Left cardiac atrium (tissue), 4 donors: ENCODE measurements around the gene ASIC2. TPM values are rescaled to one million over a fixed set of nuclear protein-coding genes. Genes with fewer than 3 reads are reported as not detected.

Source experiments
- ATAC-seq, 2 donors: fragments of 200-7000 bp; cut with Tn5 transposase; one replicate each; pipeline ENCODE4 v1.9.1; 2020; ENCODE audit warnings: mild to moderate bottlenecking in 2 of 2, moderate library complexity in 2 of 2
- DNase-seq: peaks from one replicate; pipeline ENCODE4 v3.0.0-alpha.2; 2020
- intact Hi-C, 2 donors: fragments of 100-400 bp; cut with DNase I; formaldehyde crosslinking; loops; one replicate each; pipeline versions ENCODE4 v1.14.1 to v1.15.1; 2022 to 2023
- total RNA-seq, 2 donors: library from RNA; stranded (reverse); fragmentation: NEBNext Ultra II Directional; extraction: Animal tissue kit (Norgen Biotek cat#: 25700); gene quantifications; one replicate each; pipeline ENCODE4 v1.2.1, GENCODE V29; 2021
- donor health status: DM: no; HTN: yes; CAD: no.
- donor health status: DM: no; HTN: yes; CAD: no; lungs with severe emphysema.
- donor health status: DM: yes; HTN: yes; CAD: no.
- donor health status: Dilated cardiomyopathy.

ASIC2 gene
- total RNA-seq, 2 donors from 2014 or later, result 0.08 TPM; not detected in 1

- no peak for DNase-seq
- intact Hi-C loops, result no loop called here
- ATAC-seq, result no peak
These were observed 269.3 kb downstream of the ASIC2 start for GRCh38 chr17:33023790-33024189.

DNA sequence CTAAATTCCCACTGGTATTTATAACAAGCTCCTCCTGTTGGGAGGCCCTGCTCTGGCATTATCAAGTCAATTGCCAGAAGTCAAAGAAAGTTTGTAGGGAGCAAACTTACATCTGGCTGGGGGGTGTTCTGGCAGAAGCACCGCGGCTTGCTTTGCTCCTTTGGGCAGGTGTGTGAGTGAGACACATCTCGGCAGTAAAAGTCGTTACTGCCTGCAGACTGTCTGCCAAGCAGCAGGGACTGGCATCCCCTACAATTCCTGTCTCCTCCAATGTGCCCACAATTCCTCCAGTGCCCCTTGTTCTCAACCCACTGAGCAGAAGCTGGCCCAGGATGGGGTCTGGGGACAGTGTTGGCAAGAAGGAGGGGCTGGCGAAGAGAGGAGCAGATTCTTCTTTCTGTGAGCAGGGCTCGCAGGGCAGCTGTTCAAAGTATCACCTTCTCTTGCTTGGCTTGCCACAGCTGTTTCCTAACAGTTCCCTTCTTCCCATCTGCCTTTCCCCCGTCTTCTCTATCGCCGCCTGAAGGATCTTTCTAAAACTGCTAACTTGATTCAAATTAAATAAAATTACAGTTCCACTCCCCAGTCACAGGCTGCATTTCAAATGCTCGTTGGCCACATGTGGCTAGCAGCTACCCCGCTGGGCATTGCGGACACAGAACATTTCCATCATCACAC is 271.2 kb downstream of the ASIC2 start:
- no peak for DNase-seq
- intact Hi-C loops, result no loop called here
- no peak for ATAC-seq

DNA sequence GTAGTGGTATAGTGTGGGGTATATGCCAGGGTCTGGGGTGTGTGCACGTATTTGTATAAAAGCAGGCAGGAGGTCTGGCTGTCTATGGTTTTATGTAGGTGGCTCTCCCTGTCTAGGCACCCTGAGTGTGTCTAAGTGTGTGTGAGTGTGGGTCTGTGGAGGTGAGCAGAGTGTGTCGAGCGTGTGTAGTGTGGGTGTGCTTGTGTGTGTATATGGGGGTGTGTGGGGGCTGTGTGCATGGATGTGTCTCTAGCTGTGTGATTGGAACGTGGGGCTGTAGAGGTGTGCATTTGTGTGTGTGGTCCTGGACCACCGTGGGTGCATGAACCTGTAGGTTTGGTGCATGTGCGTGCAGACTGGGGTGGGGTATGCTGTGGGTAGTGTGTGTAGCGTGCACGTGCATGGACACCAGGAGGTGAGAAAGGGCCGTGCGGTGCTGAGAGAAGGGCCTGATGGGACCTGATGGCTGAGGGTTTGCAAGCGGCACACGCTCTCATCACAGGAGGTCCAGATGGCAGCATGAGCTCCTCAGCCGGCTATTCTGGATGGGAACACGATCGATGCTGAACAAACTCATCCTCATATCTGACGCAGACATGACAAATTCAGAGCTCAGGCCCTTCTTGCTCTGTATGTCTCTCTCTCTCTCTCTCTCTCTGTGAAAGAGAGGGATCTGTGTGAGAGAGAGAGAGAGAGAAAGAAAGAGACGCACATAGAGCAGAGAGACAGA is 273.8 kb downstream of the ASIC2 start:
- ATAC-seq (no peak), DNase-seq (no peak)
- intact Hi-C loops, result no loop called here

- intact Hi-C loops, result no loop called here
- no peak for ATAC-seq
- no peak for DNase-seq
These were observed 275.7 kb downstream of the ASIC2 start for GRCh38 chr17:33017366-33017765.

GRCh38 chr17:33016920-33017319 is 276.2 kb downstream of the ASIC2 start:
- intact Hi-C loops, result no loop called here
- DNase-seq, result no peak
- no peak for ATAC-seq

DNA sequence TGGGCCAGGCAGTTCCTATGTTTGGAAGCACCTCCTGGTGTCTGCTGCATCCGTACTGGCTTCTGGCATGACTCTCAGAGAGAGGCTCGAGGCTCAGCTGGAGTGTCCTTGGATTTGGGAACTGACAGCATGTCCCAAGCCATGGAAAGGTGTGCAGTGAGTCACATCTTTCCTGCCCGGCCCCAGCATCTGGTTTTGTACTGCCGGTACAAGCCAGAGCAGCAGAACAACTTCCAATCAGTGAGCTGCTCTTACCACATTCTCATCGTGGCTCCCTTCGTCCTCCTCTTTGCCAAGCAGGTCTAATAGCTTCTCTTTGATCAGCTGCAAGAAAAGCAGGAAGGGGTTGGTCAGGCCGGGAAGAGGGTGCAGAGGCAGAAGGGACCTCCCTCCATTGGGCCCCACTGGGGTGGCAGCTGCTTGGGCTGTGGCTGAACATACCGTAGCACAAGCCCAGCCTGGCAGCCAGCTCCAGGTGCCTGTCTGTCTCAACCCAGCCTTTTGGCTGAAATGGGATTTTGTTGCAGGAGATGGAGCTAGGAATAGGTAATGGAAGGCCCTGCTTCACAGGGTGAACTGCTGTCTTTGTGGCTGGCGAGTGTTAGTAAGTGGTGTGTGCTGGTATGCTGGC is 277.3 kb downstream of the ASIC2 start:
- intact Hi-C loops, result no loop called here
- ATAC-seq (no peak), DNase-seq (no peak)

DNA sequence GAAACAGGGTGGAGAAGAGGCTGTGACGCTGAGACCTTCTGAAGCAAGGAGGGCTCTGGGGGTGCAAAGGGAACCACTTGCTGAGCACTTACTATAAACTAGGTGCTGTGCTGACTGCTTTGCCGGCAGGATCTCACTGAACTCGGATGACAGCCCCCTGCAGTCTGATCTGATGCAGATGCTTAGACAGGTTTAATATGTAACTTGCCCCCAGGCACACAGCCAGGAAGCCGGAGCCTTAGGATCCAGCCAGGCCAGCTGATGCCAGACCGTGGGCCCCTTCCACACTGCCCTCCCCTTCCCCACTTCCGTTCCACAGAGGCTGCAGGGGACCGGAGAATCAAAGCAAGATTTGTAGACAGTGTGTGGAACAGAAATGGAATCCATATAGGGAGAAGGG is 278.3 kb downstream of the ASIC2 start:
- ATAC-seq (no peak), DNase-seq (no peak)
- intact Hi-C loops, result no loop called here

DNA sequence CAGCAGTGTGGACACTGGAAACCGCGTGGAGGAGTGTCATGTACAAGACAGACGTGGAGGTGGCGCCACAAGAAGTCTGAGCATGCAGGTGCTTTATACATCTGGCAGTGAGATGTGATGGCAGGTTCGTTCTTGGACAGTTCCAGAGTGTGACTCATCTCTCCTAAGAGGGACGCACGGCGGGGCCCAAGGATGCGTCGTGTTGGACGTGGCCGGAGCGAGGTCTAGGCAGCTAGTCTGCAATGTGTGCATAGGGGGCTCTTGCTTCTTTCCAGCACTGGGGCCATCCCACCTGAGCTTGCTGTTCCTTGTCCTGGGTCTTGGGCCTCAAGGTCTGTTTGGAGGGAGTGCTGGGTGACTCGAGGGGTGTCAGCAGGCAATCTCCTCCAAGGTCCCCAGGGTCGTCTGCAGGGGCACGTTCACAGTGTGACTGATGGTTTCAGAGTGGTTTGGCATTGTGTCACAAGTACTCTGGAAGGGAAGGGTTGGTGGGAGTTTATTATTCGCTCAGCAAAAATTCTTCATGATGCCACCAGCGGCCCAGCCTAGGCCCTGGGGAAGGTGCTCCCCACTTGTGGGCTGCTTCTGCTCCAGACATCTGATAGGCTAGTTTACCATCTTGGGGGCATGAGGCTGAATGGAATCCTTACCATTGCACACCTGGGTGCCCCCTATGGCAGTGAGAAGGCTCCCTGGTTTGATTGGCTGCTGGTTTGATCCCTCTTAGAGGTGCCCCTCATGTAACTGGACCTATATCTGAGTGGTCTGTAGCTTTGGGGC is 279.3 kb downstream of the ASIC2 start:
- ATAC-seq, result no peak
- DNase-seq, result no peak
- intact Hi-C loops, result no loop called here

DNA sequence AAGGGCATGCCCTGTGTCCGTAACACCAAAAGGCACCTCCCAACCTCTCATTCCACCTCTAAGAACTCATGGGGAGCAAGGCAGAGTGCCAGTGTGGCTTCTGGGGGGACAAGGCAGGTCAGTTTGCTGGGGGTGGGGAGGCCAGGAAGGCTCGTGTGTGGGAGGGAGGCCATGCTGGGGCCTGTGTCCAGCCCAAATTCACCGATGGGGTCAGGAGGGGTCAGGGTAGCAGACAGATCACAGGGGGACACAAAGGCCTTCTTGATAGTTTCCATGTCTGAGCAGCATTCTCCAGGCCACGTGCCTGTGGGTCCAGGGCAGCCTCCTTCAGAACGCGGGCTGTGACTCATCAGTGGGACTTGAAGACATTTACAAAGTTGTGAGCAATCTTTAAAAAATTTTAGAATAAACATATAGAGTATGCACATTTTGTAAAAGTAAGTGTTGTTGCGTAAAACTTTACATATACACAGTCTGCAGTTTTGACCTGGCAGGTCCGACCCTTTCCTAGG is 280.5 kb downstream of the ASIC2 start:
- intact Hi-C loops, result no loop called here
- DNase-seq (no peak), ATAC-seq (no peak)

DNA sequence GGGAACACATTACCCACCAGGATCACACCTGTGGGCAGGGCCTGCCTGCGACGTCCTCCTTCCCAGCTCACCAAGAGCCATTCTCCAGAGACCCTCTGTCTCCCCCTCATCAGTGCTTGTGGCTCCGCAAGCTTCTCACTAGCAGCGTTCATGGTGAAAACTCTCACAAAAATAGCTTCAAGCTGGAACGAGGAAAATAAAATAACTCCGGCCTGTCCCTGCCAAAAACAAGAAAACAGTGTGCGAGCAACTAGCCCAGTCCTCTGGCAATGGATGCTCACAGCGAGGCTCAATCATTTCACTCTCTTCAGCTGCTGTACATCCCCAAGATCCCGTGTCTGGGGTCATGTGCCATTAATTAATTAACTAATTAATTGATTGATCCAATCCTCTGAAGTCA is 283.5 kb downstream of the ASIC2 start:
- intact Hi-C loops, result no loop called here
- DNase-seq (no peak), ATAC-seq (no peak)

- ATAC-seq (no peak), DNase-seq (no peak)
- intact Hi-C loops, result no loop called here
These were observed 285.9 kb downstream of the ASIC2 start for GRCh38 chr17:33007186-33007585.

DNA sequence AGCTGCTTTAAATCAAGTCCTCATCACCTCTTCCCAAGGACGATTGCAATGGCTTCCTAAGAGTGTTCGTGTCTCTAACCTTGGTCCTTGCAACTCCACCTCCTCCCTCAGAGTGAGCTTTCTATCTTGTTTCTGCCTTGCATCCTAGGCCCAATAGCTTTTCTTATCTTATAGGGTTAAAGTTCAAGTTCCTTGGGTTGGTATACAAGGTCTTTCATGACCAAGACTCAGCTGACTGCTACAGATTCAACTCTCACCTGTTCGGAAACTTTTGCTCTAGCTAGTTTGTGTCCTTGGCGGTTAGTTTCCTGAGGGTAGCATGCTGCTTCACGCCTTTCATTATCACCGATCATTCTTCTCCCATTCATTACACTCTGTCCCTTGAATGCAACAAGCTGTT is 290.8 kb downstream of the ASIC2 start:
- DNase-seq (no peak), ATAC-seq (no peak)
- intact Hi-C loops, result no loop called here

GRCh38 chr17:32998887-32999228 is 294.2 kb downstream of the ASIC2 start:
- DNase-seq, result no peak
- intact Hi-C loops, result loop anchor here in 1 of 2 donors (10.0 kb wide), 1 partner anchor 214 kb away; no protein-coding TSS in a partner anchor
- peak in 1 of 2 donors; percentile 62 for ATAC-seq

DNA sequence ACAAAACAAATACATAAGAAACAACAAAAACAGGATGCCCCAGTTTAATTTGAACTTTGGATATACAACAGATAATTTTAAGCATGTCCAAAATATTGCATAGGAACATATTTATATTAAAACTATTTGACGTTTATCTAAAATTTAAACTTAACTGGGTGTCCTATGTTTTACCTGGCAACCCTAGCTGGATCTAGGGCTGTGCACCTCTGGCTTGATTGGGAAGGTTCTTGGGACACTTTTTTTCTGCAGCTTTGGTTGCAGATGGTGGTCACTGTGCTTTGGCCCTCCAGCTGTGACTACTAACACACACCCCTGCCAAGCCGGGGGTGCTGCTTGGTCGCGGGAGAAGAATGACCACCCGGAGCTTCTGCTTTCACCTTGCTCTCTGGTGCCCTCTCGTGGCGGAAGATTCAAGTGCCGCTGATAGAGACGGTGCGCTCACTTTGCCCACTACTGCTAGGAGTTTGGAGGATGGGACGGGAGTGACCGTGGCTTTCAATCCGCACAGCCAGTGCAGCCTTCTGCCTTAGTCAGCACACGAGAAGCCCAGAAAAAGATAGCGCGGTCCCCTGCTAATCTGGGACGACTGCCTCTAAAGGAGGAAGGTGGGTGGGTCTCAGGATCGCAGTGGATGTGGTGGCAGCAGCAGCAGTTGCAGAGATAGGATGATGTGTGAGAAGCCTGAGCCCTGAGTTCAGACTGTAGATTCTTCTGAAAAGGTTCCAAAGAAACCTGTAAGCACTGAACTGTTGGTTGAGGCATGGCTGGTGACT is 294.8 kb downstream of the ASIC2 start:
- peak; percentile 82 for DNase-seq
- intact Hi-C loops, result loop anchor here in 1 of 2 donors (10.0 kb wide), 1 partner anchor 213 kb away; no protein-coding TSS in a partner anchor
- peak; percentile 61 to 85 for ATAC-seq

DNA sequence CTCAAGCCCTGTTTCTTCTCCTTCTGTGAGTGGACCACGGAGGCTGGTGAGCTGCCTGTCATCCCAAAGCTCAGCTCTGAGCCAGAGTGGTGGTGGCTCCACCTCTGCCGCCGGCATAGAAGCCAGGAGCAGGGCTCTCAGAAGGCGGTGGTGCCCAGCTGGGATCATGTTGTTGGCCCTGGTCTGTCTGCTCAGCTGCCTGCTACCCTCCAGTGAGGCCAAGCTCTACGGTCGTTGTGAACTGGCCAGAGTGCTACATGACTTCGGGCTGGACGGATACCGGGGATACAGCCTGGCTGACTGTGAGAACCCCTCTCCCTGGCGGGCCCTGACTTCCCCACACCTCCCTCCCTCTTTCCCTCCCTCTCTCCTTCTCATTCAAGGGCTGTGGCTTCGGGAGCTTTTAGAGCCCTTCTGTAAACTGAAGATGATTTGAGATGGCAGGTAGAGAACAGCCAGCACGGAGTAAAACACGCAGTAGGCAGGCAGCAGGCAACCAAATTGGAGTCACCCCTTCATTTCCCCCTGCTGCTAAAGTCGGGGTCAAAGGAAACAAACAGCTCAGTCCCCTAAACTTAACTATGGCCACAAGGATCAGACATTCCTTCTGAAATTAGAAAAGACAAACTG is 297.6 kb downstream of the ASIC2 start:
- intact Hi-C loops, result loop anchor here in 1 of 2 donors (10.0 kb wide), 1 partner anchor 211 kb away; no protein-coding TSS in a partner anchor

GRCh38 chr17:32993977-32994376 is 299.1 kb downstream of the ASIC2 start:
- ATAC-seq (no peak), DNase-seq (no peak)
- intact Hi-C loops, result loop anchor here in 1 of 2 donors (10.0 kb wide), 1 partner anchor 209 kb away; no protein-coding TSS in a partner anchor

More for the DNA sequence above, 297.6 kb downstream of the ASIC2 start:
- ATAC-seq (no peak), DNase-seq (no peak)

DNA sequence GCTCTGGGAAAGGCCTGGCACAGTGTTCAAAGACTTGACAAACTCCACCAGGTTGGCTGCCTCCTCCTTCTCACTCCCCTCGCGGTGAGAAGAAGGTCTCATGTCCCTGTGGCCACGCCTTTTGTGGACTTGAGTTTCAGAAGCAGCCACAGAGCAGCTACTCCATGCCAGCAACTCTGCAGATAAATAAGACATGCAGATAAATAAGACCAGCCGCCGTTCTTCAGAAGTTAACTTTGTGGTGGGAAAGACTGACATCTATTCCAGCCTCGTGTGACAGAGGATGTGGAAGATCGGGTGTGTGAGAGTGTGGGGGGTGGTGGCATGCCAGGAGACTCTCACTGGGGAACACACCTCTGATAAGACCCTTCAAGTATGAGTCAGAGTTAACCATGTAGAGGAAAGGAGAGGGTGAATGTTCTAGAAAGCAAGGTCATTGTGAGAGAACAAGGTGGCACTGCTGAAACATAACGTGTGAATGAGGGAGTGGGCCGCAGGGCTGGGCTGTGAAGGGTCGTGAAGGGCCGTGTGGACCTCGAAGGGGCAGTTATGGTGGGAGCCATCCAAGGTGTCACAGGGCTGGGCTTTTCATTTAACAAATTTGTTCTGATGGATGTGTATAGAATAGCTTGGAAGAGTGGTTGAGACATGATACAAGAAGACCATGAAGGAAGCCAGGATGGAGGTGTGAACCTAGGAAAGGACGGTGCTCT is 300.6 kb downstream of the ASIC2 start:
- no peak for DNase-seq
- intact Hi-C loops, result loop anchor here in 1 of 2 donors (10.0 kb wide), 1 partner anchor 208 kb away; no protein-coding TSS in a partner anchor
- peak in 1 of 2 donors; percentile 37 for ATAC-seq
